Mucosa of descending colon (tissue), 3 donors: Measurements from ENCODE around the gene CPEB4. TPM values are rescaled to one million over a fixed set of nuclear protein-coding genes. Genes with fewer than 3 reads are reported as not detected.

Experiments used
- ATAC-seq: fragments of 200-7000 bp; cut with Tn5 transposase; one replicate; pipeline ENCODE4 v1.9.1; 2020; ENCODE audit warnings: mild to moderate bottlenecking, moderate library complexity
- DNase-seq, 3 donors: peaks; one replicate each; pipeline ENCODE4 v3.0.0-alpha.2; 2020
- H3K36me3 ChIP-seq: fragments of 200-600 bp; one replicate; pipeline ENCODE4 v1.8.0; 2021; ENCODE audit warnings: low read depth, mild to moderate bottlenecking
- H3K4me1 ChIP-seq: fragments of 200-600 bp; one replicate; pipeline ENCODE4 v1.8.0; 2021; ENCODE audit warnings: low read depth, mild to moderate bottlenecking
- H3K4me3 ChIP-seq: fragments of 200-600 bp; one replicate; pipeline ENCODE4 v1.8.0; 2021; ENCODE audit warnings: mild to moderate bottlenecking
- H3K9me3 ChIP-seq: fragments of 200-600 bp; one replicate; pipeline ENCODE4 v1.8.0; 2021; ENCODE audit warnings: mild to moderate bottlenecking
- intact Hi-C, 2 donors: fragments of 100-400 bp; cut with DNase I in 1 of 2; cut with micrococcal nuclease in 1 of 2; formaldehyde crosslinking; loops; one replicate each; pipeline versions ENCODE4 v1.11.0 to v1.11.1; 2022; cut with DNase I, micrococcal nuclease
- total RNA-seq, 3 donors: library from RNA; stranded (reverse); fragmentation: NEBNext Ultra II Directional in 2 of 3; extraction: Animal tissue kit (Norgen Biotek cat#: 25700) in 2 of 3; gene quantifications; one replicate each; pipeline versions ENCODE4 v1.2.1 to v1.2.4, GENCODE V29; 2021 to 2023
- TF ChIP-seq, protein P1 (sequence below): fragments of 200-600 bp; IDR thresholded peaks from one replicate; pipeline ENCODE4 v1.8.0; 2022; ENCODE audit warnings: antibody characterized with exemption, mild to moderate bottlenecking
- donor health status: DM: no; HTN: no; CAD: no; lungs with moderate emphysema.
- donor health status: DM: no; HTN: no; CAD: no.
- donor health status: DM: no; HTN: yes; CAD: no.

The CPEB4 gene
- total RNA-seq, 3 donors from 2014 or later = 31.8 to 51.3 (median 32.1) TPM

DNA sequence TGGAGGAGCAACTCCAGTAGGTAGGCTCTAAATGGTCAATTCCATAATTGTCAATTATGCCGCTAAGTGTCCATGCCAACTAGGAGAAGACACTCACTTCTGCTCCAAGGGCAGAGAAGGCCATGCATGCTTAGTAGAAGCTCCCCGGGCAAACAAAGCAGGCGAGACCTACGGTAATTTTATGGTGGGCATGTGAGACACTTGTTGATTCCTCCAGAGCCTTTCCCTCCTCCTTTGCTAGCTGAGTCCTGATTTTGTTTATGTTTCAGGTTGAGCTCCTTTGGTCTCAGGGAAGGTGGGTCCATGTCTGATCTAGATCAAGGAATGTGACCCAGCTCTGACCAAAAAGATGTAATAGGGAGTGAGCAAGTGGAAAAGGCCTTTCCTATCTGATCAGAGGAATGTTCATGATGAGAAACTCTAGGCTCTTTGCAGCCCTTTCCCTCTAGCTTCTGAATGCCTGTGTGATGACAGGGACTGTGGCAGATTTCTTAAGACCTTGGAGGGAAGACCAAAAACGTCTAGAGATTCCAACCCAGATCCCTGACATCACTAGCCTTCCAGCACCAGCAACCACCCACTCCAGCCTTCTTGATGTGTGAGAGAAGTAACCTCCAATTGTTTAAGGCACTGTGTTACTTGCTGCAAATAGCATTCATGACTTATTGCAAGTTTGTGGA is 7.7 kb upstream of the CPEB4 start:
- Histone ChIP-seq H3K4me3 (no peak overlapping the region), H3K4me1 (peaks cover 11% of the 10 kb centered on the region), H3K9me3 (no peaks in the 10 kb centered on the region), H3K36me3 (no peaks in the 10 kb centered on the region)
- DNase-seq = no peak
- ATAC-seq = no peak
- intact Hi-C loops = no loop called here
- TF ChIP-seq, protein P1, sequence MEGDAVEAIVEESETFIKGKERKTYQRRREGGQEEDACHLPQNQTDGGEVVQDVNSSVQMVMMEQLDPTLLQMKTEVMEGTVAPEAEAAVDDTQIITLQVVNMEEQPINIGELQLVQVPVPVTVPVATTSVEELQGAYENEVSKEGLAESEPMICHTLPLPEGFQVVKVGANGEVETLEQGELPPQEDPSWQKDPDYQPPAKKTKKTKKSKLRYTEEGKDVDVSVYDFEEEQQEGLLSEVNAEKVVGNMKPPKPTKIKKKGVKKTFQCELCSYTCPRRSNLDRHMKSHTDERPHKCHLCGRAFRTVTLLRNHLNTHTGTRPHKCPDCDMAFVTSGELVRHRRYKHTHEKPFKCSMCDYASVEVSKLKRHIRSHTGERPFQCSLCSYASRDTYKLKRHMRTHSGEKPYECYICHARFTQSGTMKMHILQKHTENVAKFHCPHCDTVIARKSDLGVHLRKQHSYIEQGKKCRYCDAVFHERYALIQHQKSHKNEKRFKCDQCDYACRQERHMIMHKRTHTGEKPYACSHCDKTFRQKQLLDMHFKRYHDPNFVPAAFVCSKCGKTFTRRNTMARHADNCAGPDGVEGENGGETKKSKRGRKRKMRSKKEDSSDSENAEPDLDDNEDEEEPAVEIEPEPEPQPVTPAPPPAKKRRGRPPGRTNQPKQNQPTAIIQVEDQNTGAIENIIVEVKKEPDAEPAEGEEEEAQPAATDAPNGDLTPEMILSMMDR = no peak

DNA sequence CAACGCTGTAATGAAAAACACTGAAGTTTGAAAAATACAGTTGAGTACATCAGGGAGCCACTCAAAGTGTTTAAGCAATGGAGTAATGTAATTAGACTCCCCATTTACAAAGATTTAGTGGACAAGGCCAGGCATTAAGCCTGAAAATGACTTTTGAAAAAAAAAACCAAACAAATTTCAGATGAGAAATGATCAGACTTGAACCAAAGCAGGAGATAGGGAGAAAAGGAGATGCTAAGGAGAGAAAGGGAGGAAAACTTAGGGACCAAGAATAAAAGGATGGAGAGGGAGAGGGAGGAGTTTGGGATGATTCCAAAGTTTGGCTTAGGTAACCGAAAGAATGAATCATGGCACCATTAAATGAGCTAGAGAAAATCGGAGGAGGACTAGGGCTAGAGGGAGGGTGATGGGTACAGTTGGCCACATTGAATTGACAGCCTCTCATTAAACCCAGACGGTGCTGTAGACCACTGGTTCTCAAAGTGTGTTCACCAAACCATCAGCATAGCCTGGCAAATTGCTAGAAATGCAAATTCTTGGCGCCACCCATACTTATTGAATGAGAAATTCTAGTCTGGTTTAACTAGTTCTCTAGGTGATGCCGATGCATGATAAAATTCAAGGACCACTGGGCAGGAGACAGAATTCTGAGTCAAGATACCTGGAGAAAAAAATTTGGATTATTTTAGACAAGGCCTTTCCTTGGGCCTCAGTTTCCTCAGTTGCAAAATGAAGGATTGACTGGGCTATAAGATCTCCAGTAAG is 6.2 kb upstream of the CPEB4 start:
- TF ChIP-seq, protein P1 = no peak
- intact Hi-C loops = no loop called here
- peaks cover 23% of the 10 kb centered on the region for H3K4me1 ChIP-seq
- no peaks in the 10 kb centered on the region for H3K36me3 ChIP-seq
- DNase-seq (no peak), ATAC-seq (no peak)
- H3K9me3 ChIP-seq = no peaks in the 10 kb centered on the region
- no peak overlapping the region for H3K4me3 ChIP-seq

DNA sequence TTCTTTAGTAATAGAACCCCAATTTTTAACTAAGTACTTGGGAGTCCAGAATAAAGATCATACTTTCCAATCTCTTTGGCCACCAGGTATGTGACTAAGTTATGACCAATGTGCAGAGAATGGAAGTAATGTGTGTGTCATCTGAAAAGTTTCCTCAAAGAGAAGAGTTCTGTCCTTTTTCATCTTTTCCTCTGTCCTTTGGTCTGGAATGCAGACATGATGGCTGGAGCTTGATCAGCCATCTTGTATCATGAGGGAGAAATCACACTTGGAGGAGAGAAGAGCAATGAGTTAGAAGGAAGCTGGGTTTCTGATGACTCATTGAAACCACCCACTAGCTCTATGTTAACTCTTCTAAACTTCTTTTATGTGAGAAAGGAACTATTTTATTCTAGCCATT is 5.5 kb upstream of the CPEB4 start:
- TF ChIP-seq, protein P1 = no peak
- Histone ChIP-seq H3K9me3 (no peaks in the 10 kb centered on the region), H3K4me3 (no peak overlapping the region), H3K36me3 (no peaks in the 10 kb centered on the region), H3K4me1 (peaks cover 23% of the 10 kb centered on the region)
- ATAC-seq = no peak
- DNase-seq = no peak
- intact Hi-C loops = no loop called here

DNA sequence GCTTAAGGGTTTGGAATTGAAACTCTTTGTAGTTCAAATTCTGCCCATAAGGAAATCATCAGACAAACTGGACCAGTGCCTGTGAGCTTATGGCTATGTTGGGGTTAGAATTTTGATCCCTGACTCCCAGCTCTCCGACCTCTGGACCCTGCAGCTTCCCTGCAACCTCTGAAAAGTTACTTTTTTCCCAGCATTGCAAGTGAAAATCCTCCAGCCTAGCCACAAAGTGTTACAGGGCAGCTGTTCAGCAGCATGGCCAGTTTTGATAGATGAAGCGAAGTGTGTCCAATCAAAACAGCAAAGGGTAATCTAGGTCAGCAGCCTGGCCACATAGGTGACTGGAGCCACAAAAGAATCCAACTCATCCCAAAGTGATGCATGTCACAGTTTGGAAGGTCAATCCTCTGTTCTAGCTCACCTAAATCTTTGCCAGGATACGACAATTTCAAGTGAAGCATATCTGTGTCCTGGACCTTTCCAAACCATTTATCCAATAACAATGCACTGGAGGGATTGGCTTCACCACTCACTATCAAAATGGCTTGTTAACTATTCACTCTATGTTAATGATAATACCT is 4.7 kb upstream of the CPEB4 start:
- Histone ChIP-seq H3K4me3 (no peak overlapping the region), H3K36me3 (no peaks in the 10 kb centered on the region), H3K4me1 (peaks cover 23% of the 10 kb centered on the region), H3K9me3 (no peaks in the 10 kb centered on the region)
- DNase-seq (no peak), ATAC-seq (no peak)
- intact Hi-C loops = no loop called here
- TF ChIP-seq, protein P1 = no peak

DNA sequence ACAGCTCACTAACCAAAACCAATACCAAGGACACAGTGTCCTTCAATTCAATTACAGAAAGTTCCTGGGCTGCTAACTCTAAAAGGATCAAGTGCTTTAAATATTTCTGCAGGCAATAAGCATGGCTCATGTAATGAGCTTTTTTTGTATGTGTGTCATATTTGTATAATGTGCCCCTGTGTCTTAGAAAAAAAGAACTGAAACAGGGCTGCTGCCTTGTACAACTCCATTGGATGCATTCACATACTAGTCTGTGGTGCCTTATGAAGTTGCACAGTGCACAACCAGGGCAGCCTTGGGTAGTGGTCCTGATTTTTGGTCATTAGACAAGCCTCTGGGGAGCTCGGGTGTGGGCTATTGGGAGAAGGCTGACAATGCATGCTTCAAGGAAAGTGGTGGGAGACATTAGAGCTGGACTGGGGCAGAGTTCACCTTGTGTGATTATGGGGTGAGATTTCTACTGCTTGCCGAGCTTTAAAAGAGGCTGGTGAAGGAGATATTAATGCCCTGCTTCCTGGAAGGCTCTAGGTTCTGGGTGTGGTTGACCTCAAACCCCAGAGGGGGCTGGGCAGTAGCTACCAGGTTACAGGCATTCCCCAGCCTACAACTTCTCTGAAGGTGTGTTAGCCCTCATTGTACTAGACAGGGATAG is 3.6 kb upstream of the CPEB4 start:
- intact Hi-C loops = loop anchor here in 1 of 2 donors (5.0 kb wide), 1 partner anchor 267 kb away; the partner anchor contains the start of gene BOD1
- peak; percentile 42 for ATAC-seq
- DNase-seq = peak; percentile 66 to 80 (median 72)

More for the DNA sequence above, 3.6 kb upstream of the CPEB4 start:
- Histone ChIP-seq H3K36me3 (no peaks in the 10 kb centered on the region), H3K4me3 (no peak overlapping the region), H3K4me1 (peaks cover 26% of the 10 kb centered on the region), H3K9me3 (no peaks in the 10 kb centered on the region)
- TF ChIP-seq, protein P1 = no peak
